Measurements from ENCODE around the gene SHISAL2A. TPM values are rescaled to one million over a fixed set of nuclear protein-coding genes. Genes with fewer than 3 reads are reported as not detected.

The SHISAL2A gene
- total and polyA plus RNA-seq, 2 of the 8 experiments (the other 6 are each of a cell fraction or from before 2014, with no cell fraction given): 0.74 to 2.1 TPM

DNA sequence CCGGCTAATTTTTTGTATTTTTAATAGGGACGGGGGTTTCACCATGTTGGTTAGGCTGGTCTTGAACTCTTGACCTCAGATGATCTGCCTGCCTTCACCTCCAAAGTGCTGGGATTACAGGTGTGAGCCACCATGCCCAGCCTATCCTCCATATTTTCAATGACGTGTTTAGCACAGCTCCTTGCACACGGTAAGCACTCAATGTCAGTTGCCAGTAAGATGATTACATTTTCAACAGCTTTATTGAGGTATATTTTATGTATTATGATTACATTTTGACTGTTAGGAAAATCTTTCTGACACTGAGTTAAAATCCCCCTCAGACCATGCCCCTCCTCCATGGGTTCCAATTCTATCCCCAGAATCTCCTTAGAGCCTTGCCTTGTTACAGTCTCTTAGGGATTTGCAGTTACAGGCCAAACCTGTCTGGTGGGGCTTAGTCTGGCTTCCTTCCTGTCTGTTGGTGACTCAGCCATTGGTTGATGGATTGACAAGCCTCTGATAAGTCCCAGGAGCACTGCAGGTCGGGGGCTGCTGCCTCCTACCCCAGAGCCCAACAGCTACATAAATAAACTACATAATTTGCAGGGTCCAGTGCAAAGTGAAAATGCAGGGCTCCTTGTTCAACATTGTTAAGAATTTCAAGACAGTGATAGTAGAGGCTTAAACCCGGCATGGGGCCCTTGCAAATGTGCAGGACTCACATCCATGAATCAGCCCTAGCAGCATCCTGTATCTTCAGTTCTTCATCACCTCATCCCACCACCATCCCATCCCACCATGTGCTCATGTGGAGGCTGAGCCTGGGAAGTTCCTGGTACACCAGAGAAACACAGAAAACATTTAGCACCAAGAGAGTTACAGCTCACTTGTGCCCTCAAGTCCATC, 41.8 kb downstream of the SHISAL2A start:
- ChIA-PET CTCF (ENCODE audit: partially characterized antibody) (interaction anchor here (0.5 to 1.2 kb wide), 2 partner anchors 13 to 216 kb away, joined by 3 read pairs; no protein-coding TSS in a partner anchor), POLR2A (ENCODE audit: partially characterized antibody) (interaction anchor here (0.6 to 0.9 kb wide), 3 partner anchors 12 to 270 kb away, joined by 3 read pairs; partner anchors contain the start of genes GPX7, ORC1 and PRPF38A)
- Histone ChIP-seq H3K79me1 (ENCODE audit: low read depth, low read length) (no peaks in the 10 kb centered on the region), H3K4me1 (replicated peaks in 1 of 4; ENCODE audit: control insufficient read depth in 3 of 4, insufficient read depth in 4 of 4, low read length in 3 of 4) (peaks cover 0 to 7% (median 2%) of the 10 kb centered on the region in 4 experiments; a peak in 3 of 7 replicates), H2BK15ac (ENCODE audit: low read length) (no peak overlapping the region), H4K91ac (replicated peaks; ENCODE audit: insufficient read length, low read length) (no peak overlapping the region), H3K4me3 (ENCODE audit: extremely low read depth in 1 of 4, insufficient read depth in 2 of 4, low read depth in 3 of 4, low read length in 4 of 4) (no peak overlapping the region), H3K23me2 (ENCODE audit: low read depth, low read length) (no peaks in the 10 kb centered on the region), H3K79me2 (ENCODE audit: control insufficient read depth in 1 of 2, insufficient read depth in 2 of 2, low read length in 2 of 2) (no peaks in the 10 kb centered on the region), H3K9ac (replicated peaks in 1 of 4; ENCODE audit: extremely low read depth in 1 of 4, low read depth in 3 of 4, low read length in 3 of 4) (no peak overlapping the region), H4K5ac (ENCODE audit: insufficient read length, low read depth, low read length) (no peak overlapping the region), H3K14ac (ENCODE audit: insufficient read length) (no peak overlapping the region), H3K18ac (ENCODE audit: extremely low read depth, low read length) (no peak overlapping the region), H2BK20ac (ENCODE audit: low read length) (no peak overlapping the region), H4K20me1 (replicated peaks in 1 of 2; ENCODE audit: control insufficient read depth in 1 of 2, insufficient read depth in 2 of 2, low read length in 2 of 2) (no peaks in the 10 kb centered on the region), H4K8ac (ENCODE audit: extremely low read depth, insufficient read depth, low read length) (no peak overlapping the region), H2AK5ac (ENCODE audit: low read depth, low read length) (no peak overlapping the region), H2BK12ac (ENCODE audit: low read depth, low read length) (no peak overlapping the region; the same call in 1 of the 2 replicates), H3K36me3 (ENCODE audit: control insufficient read depth in 2 of 4, insufficient read depth in 4 of 4, low read length in 3 of 4) (no peaks in the 10 kb centered on the region), H3K27me3 (replicated peaks in 1 of 4; ENCODE audit: control insufficient read depth in 3 of 4, extremely low read depth in 1 of 4, insufficient read depth in 3 of 4, low read length in 3 of 4) (no peaks in the 10 kb centered on the region), H3K9me3 (ENCODE audit: insufficient read depth in 2 of 2, low read depth in 1 of 2, low read length in 1 of 2) (no peaks in the 10 kb centered on the region), H2AFZ (ENCODE audit: low read length) (no peak overlapping the region), H2BK5ac (ENCODE audit: low read depth, low read length) (no peak overlapping the region), H3K27ac (ENCODE audit: low read depth, low read length) (no peak overlapping the region), H3K4ac (replicated peaks; ENCODE audit: insufficient read length, low read depth, low read length) (no peak overlapping the region), H3K56ac (replicated peaks; ENCODE audit: insufficient read length, low read depth, low read length) (no peak overlapping the region), H2BK120ac (replicated peaks; ENCODE audit: low read depth, low read length) (no peak overlapping the region), H3K4me2 (ENCODE audit: insufficient read depth in 1 of 2, low read depth in 2 of 2, low read length in 2 of 2) (no peak overlapping the region), H3K23ac (ENCODE audit: insufficient read length) (no peak overlapping the region)
- DNase-seq (ENCODE audit: low read depth in 1 of 2, low spot score in 2 of 2): no peak
- TF ChIP-seq, protein P1, sequence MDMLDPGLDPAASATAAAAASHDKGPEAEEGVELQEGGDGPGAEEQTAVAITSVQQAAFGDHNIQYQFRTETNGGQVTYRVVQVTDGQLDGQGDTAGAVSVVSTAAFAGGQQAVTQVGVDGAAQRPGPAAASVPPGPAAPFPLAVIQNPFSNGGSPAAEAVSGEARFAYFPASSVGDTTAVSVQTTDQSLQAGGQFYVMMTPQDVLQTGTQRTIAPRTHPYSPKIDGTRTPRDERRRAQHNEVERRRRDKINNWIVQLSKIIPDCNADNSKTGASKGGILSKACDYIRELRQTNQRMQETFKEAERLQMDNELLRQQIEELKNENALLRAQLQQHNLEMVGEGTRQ (IDR thresholded peaks at IDR 0.05; ENCODE audit: low read length): no peak
- no peak for TF ChIP-seq SIX5 (IDR thresholded peaks at IDR 0.05; ENCODE audit: low read depth, low read length)
- TF ChIP-seq POLR2A (IDR thresholded peaks at IDR 0.05; ENCODE audit: control extremely low read depth in 1 of 2, low read depth in 2 of 2, low read length in 2 of 2): no peak
- no peak for TF ChIP-seq NRF1 (IDR thresholded peaks at IDR 0.05; ENCODE audit: low read depth, low read length)
- TF ChIP-seq EZH2 (IDR thresholded peaks at IDR 0.05; ENCODE audit: low read depth, low read length, severe bottlenecking): no peak
- peak; percentile 13 for FAIRE-seq
- WGBS, 2 experiments (ENCODE audit: extremely low coverage in 1 of 2, insufficient coverage in 1 of 2, insufficient read length in 1 of 2, insufficient replicate concordance in 2 of 2, low coverage in 1 of 2, low lambda C conversion rate in 2 of 2, missing lambda C conversion rate in 1 of 2): 90% methylated on average over 6 of the region's 6 CpGs; no CpG with 5 or more reads in 1 of the 2 experiments

Measured in H1 (cell line).